Right kidney (tissue), 1 donor: Measurements from ENCODE around the gene NRAS.

ENCODE experiments used
- DNase-seq: peaks from one replicate; pipeline ENCODE4 v3.0.0-alpha.2; 2016

NRAS gene

GRCh38 chr1:114735479-114735878 lies 18.9 kb upstream of the NRAS start:
- no peak for DNase-seq

GRCh38 chr1:114729782-114730181 lies 13.2 kb upstream of the NRAS start:
- DNase-seq: no peak

GRCh38 chr1:114728553-114728952 lies 12.0 kb upstream of the NRAS start:
- no peak for DNase-seq

- DNase-seq: no peak
Observed at GRCh38 chr1:114725230-114725629, 8.7 kb upstream of the NRAS start.

- no peak for DNase-seq
Observed at GRCh38 chr1:114723915-114724314, 7.3 kb upstream of the NRAS start.

- DNase-seq: no peak
Observed at GRCh38 chr1:114723457-114723856, 6.9 kb upstream of the NRAS start.

GRCh38 chr1:114720492-114720891 lies 3.9 kb upstream of the NRAS start:
- no peak for DNase-seq

GRCh38 chr1:114719424-114719787 lies 2.8 kb upstream of the NRAS start:
- DNase-seq: no peak

GRCh38 chr1:114718661-114719423 lies 2.3 kb upstream of the NRAS start:
- DNase-seq: no peak

- DNase-seq: no peak
Observed at GRCh38 chr1:114715952-114716303, 643 bp downstream of the NRAS start.

GRCh38 chr1:114712977-114713376 lies 3.6 kb downstream of the NRAS start:
- DNase-seq: no peak

- DNase-seq: no peak
Observed at GRCh38 chr1:114710360-114710759, 6.2 kb downstream of the NRAS start.

- DNase-seq: no peak
Observed at GRCh38 chr1:114707604-114708003, 9.0 kb downstream of the NRAS start.

GRCh38 chr1:114703242-114703641 lies 13.3 kb downstream of the NRAS start:
- no peak for DNase-seq

- DNase-seq: no peak
Observed at GRCh38 chr1:114702737-114703136, 13.8 kb downstream of the NRAS start.

- DNase-seq: no peak
Observed at GRCh38 chr1:114701931-114702330, 14.6 kb downstream of the NRAS start.

- no peak for DNase-seq
Observed at GRCh38 chr1:114700036-114700600, 16.5 kb downstream of the NRAS start.

- DNase-seq: no peak
Observed at GRCh38 chr1:114696810-114697209, 19.8 kb downstream of the NRAS start.

GRCh38 chr1:114695430-114696058 lies 21.0 kb downstream of the NRAS start, which contains the start of gene AMPD1:
Gene AMPD1 (minus strand): TSS chr1:114695546. CDS start chr1:114695471, 75 bp downstream.
- DNase-seq: no peak

- no peak for DNase-seq
Observed at GRCh38 chr1:114694540-114695310, 21.8 kb downstream of the NRAS start.

- no peak for DNase-seq
Observed at GRCh38 chr1:114692947-114693346, 23.6 kb downstream of the NRAS start.

- DNase-seq: no peak
Observed at GRCh38 chr1:114691061-114691460, 25.5 kb downstream of the NRAS start.

- DNase-seq: no peak
Observed at GRCh38 chr1:114690148-114690547, 26.4 kb downstream of the NRAS start.
